Measurements from ENCODE around the gene SNX10. TPM values are rescaled to one million over a fixed set of nuclear protein-coding genes. Genes with fewer than 3 reads are reported as not detected.

SNX10 gene
- total and polyA plus RNA-seq, 8 donors, result 0.58 to 55.0 (median 3.0) TPM; not detected in 2

DNA sequence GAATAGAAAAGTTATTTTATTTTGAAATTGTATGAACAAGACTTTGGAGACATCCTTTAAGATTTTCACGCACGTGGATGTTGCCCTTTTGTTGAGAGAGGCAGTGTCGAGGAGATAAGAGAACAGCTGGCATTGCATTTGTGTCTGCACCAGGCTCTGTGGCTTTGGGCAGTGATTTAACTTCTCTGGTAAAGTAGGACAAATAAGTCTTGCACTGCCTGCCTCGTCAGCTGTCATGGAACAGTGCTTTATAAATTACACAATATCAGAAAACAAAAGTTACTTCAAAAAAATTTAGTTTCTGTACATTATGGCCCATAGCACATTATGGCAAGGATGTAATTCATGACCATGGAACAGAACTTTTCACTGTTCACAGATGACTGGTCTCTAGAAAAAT, 20.1 kb downstream of the SNX10 start:
- DNase-seq, result no peak
- no peaks in the 10 kb centered on the region for H3K9me3 ChIP-seq
- 67 to 79% (median 75%) methylated on average over 4 of the region's 4 CpGs for WGBS, 5 donors
- intact Hi-C loops (cut with DNase I; ENCODE audit: low total_unique reads), result no loop called here
- H3K4me1 ChIP-seq, result peaks cover 0 to 18% (median 0%) of the 10 kb centered on the region in 4 donors
- TF ChIP-seq EP300 (IDR thresholded peaks at IDR 0.05), result no peak
- H3K36me3 ChIP-seq, result no peaks in the 10 kb centered on the region
- no peak overlapping the region for H3K27ac ChIP-seq
- H3K27me3 ChIP-seq, result no peaks in the 10 kb centered on the region
- no peak overlapping the region for H3K4me3 ChIP-seq

DNA sequence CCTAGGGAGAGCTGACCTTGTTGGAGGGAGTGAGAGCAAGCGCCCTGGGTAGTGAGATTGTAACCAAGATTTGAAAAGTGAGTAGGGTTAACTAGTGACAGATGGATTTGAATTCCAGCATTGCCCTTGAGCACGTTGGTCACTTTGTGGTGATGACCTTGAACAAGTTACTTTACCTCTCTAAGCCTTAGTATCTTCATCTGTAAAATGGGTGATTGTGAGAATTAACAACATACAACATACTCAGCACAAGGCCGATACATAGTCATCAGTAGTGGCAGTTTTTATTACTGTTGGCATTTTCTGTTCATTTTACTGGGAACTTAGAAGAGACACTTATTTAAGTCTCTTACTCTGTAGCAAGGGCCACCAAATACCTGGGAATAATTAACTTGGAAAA, 25.5 kb downstream of the SNX10 start:
- H3K4me3 ChIP-seq, result no peak overlapping the region
- no peaks in the 10 kb centered on the region for H3K27me3 ChIP-seq
- no peaks in the 10 kb centered on the region for H3K36me3 ChIP-seq
- intact Hi-C loops (cut with DNase I; ENCODE audit: low total_unique reads), result no loop called here
- no peaks in the 10 kb centered on the region for H3K9me3 ChIP-seq
- 82 to 91% (median 89%) methylated on average over 3 of the region's 3 CpGs for WGBS, 5 donors
- no peak for DNase-seq
- H3K27ac ChIP-seq, result no peak overlapping the region
- TF ChIP-seq POLR2A (IDR thresholded peaks at IDR 0.05) (no peak), POLR2AphosphoS5 (IDR thresholded peaks at IDR 0.05) (no peak), EP300 (IDR thresholded peaks at IDR 0.05) (no peak)
- TF ChIP-seq, protein P1, sequence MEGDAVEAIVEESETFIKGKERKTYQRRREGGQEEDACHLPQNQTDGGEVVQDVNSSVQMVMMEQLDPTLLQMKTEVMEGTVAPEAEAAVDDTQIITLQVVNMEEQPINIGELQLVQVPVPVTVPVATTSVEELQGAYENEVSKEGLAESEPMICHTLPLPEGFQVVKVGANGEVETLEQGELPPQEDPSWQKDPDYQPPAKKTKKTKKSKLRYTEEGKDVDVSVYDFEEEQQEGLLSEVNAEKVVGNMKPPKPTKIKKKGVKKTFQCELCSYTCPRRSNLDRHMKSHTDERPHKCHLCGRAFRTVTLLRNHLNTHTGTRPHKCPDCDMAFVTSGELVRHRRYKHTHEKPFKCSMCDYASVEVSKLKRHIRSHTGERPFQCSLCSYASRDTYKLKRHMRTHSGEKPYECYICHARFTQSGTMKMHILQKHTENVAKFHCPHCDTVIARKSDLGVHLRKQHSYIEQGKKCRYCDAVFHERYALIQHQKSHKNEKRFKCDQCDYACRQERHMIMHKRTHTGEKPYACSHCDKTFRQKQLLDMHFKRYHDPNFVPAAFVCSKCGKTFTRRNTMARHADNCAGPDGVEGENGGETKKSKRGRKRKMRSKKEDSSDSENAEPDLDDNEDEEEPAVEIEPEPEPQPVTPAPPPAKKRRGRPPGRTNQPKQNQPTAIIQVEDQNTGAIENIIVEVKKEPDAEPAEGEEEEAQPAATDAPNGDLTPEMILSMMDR (IDR thresholded peaks at IDR 0.05), result no peak
- peaks cover 0 to 16% (median 0%) of the 10 kb centered on the region in 4 donors for H3K4me1 ChIP-seq

DNA sequence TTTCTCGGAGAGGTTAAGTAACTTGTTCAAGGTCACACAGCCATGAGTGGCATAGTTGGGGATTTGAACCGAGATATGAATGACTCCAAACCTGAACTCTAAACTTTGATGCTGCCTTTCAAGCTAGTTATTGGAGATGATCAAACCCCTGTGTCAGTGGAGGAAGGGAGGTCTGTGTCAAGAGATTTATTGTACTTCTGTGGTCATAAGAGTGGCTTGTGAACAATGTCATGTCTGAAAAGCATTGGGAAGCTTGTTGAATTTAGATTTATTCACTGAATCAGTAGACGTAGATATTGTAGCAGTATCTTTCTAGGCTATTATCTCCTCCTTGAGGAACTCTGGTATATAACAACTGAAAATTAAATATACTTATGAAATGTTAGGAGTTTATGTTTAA, 27.3 kb downstream of the SNX10 start:
- H3K4me1 ChIP-seq, result peaks cover 0 to 9% (median 0%) of the 10 kb centered on the region in 4 donors
- no peak overlapping the region for H3K27ac ChIP-seq
- no peak overlapping the region for H3K4me3 ChIP-seq
- intact Hi-C loops (cut with DNase I; ENCODE audit: low total_unique reads), result no loop called here
- DNase-seq, result no peak
- 72 to 81% (median 79%) methylated on average over 3 of the region's 3 CpGs for WGBS, 5 donors
- TF ChIP-seq POLR2AphosphoS5 (IDR thresholded peaks at IDR 0.05) (no peak), EP300 (IDR thresholded peaks at IDR 0.05) (no peak), POLR2A (IDR thresholded peaks at IDR 0.05) (no peak)
- TF ChIP-seq, protein P1 (IDR thresholded peaks at IDR 0.05), result no peak
- H3K27me3 ChIP-seq, result no peaks in the 10 kb centered on the region
- H3K36me3 ChIP-seq, result no peaks in the 10 kb centered on the region
- H3K9me3 ChIP-seq, result no peaks in the 10 kb centered on the region

DNA sequence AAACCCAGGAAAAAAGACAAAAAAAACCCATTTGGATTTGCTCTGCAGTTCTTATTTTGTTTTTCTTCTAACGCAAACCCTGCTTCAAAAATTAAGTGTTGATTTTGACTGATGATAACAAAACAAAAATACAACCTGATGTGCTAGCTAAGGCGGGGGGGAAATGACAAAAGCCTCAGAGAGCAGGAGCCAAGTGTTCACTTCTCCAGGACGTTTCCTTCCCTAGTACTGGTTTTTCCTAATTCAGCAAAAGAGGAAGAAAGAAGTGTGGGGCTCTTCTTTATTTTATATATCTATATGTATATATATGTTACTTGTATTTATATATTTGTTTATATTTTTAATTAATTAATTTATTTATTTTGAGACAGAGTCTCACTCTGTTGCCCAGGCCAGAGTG, 28.0 kb downstream of the SNX10 start:
- TF ChIP-seq EP300 (IDR thresholded peaks at IDR 0.05) (no peak), POLR2A (IDR thresholded peaks at IDR 0.05) (no peak), POLR2AphosphoS5 (IDR thresholded peaks at IDR 0.05) (no peak)
- TF ChIP-seq, protein P1 (IDR thresholded peaks at IDR 0.05), result no peak
- intact Hi-C loops (cut with DNase I; ENCODE audit: low total_unique reads), result no loop called here
- no peaks in the 10 kb centered on the region for H3K27me3 ChIP-seq

DNA sequence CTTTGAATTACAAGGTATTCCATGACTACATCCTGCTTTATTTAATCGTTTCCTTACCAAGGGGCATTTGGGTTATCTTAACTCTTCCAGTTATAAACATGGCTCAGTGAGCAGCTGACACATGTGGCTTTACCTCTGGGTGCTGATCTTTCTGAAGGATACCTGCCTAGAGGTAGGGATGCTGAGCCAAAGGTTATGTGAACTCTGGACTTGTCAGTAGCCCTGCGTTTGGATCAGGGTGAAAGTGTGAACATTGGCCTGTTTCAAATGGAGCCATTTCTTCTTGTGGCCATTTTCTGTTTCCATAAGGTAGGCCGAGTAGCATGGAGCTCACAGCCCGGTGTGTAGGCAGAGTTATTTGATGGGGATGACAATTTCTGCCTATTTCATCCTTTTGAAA, 29.2 kb downstream of the SNX10 start:
- Histone ChIP-seq H3K4me1 (peaks cover 0 to 8% (median 0%) of the 10 kb centered on the region in 4 donors), H3K36me3 (no peaks in the 10 kb centered on the region), H3K27me3 (no peaks in the 10 kb centered on the region), H3K9me3 (no peaks in the 10 kb centered on the region), H3K27ac (no peak overlapping the region), H3K4me3 (no peak overlapping the region)
- 78 to 86% (median 84%) methylated on average over 4 of the region's 4 CpGs for WGBS, 5 donors
- intact Hi-C loops (cut with DNase I; ENCODE audit: low total_unique reads), result no loop called here
- no peak for DNase-seq
- TF ChIP-seq POLR2AphosphoS5 (IDR thresholded peaks at IDR 0.05) (no peak), EP300 (IDR thresholded peaks at IDR 0.05) (no peak), POLR2A (IDR thresholded peaks at IDR 0.05) (no peak)
- TF ChIP-seq, protein P1 (IDR thresholded peaks at IDR 0.05), result no peak

More for the DNA sequence above, 28.0 kb downstream of the SNX10 start:
- Histone ChIP-seq H3K4me3 (no peak overlapping the region), H3K9me3 (no peaks in the 10 kb centered on the region), H3K27ac (no peak overlapping the region), H3K36me3 (no peaks in the 10 kb centered on the region), H3K4me1 (peaks cover 0 to 8% (median 0%) of the 10 kb centered on the region in 4 donors)
- WGBS, 5 donors, result 53 to 80% (median 64%) methylated on average over 3 of the region's 3 CpGs
- DNase-seq, result no peak
